OCI-LY7 (cell line): ENCODE data around the gene FARSB. TPM values are rescaled to one million over a fixed set of nuclear protein-coding genes. Genes with fewer than 3 reads are reported as not detected.

Source experiments
- BruUV-seq: library from RNA; stranded (reverse); fragments of 400-500 nt; replicated peaks from 2 replicates; lab custom pipeline; 2021; lab: Mats Ljungman, UMichigan
- CTCF ChIA-PET: fragments of 300-600 bp; sonication (Branson Sonifier 250); formaldehyde crosslinking; loops from one replicate; lab custom pipeline; 2022; ENCODE audit warnings: antibody characterized with exemption; ENCODE audit not compliant: unreplicated experiment; lab: Charles Lee
- POLR2A ChIA-PET: fragments of 300-600 bp; sonication (Branson Sonifier 250); formaldehyde crosslinking; loops from one replicate; lab custom pipeline; 2022; ENCODE audit warnings: antibody characterized with exemption; lab: Charles Lee
- DNase-seq: peaks from one replicate; pipeline ENCODE4 v3.0.0-alpha.2; 2015; ENCODE audit warnings: low spot score
- H2AFZ ChIP-seq: fragments of 200-600 bp; sonication (generic), shearing (Covaris generic); 2 replicates; pipeline ENCODE4 v1.6.1; 2014; ENCODE audit warnings: mild to moderate bottlenecking, antibody characterized with exemption, low read length, moderate library complexity
- H3K27ac ChIP-seq: fragments of 200-600 bp; sonication (generic); 2 replicates; pipeline ENCODE4 v1.5.1; 2014; ENCODE audit warnings: mixed run types, low read depth, mild to moderate bottlenecking, moderate library complexity, low read length, inconsistent platforms; ENCODE audit not compliant: poor library complexity, severe bottlenecking
- H3K36me3 ChIP-seq: fragments of 200-600 bp; sonication (generic); 2 replicates; pipeline ENCODE4 v1.6.1; 2014; ENCODE audit warnings: mild to moderate bottlenecking, antibody characterized with exemption, low read length, moderate library complexity, mixed read lengths; ENCODE audit not compliant: insufficient read depth
- H3K4me1 ChIP-seq: fragments of 200-600 bp; sonication (generic); 2 replicates; pipeline ENCODE4 v1.5.1; 2014; ENCODE audit warnings: mild to moderate bottlenecking, low read length; ENCODE audit not compliant: insufficient read depth, poor library complexity, severe bottlenecking
- H3K4me2 ChIP-seq: fragments of 200-600 bp; sonication (generic); 2 replicates; pipeline ENCODE4 v1.6.1; 2014; ENCODE audit warnings: mild to moderate bottlenecking, low read length
- H3K4me3 ChIP-seq: fragments of 200-600 bp; sonication (generic); 2 replicates; pipeline ENCODE4 v1.5.1; 2014; ENCODE audit warnings: mild to moderate bottlenecking, low read depth, low read length; ENCODE audit not compliant: poor library complexity, severe bottlenecking
- H3K79me2 ChIP-seq: fragments of 200-600 bp; sonication (generic); 2 replicates; pipeline ENCODE4 v1.6.1; 2016; ENCODE audit warnings: low read depth, mild to moderate bottlenecking, low read length, moderate library complexity, mixed read lengths; ENCODE audit not compliant: insufficient read depth
- H3K9me2 ChIP-seq: fragments of 200-600 bp; sonication (generic); 2 replicates; pipeline ENCODE4 v1.6.1; 2016; ENCODE audit warnings: mild to moderate bottlenecking, low read length, mixed read lengths; ENCODE audit not compliant: insufficient read depth
- H3K9me3 ChIP-seq: fragments of 200-600 bp; sonication (generic); 2 replicates; pipeline ENCODE4 v1.6.1; 2014; ENCODE audit warnings: mild to moderate bottlenecking, mixed run types, low read length, mixed read lengths
- H4K20me1 ChIP-seq: fragments of 200-600 bp; sonication (generic); 2 replicates; pipeline ENCODE4 v1.6.1; 2014; ENCODE audit warnings: mild to moderate bottlenecking, antibody characterized with exemption, low read length, moderate library complexity, mixed read lengths; ENCODE audit not compliant: insufficient read depth
- CTCF ChIP-seq: fragments of 200-600 bp; sonication (generic); conservative IDR thresholded peaks from 2 replicates; pipeline ENCODE4 v1.5.1; 2014; ENCODE audit warnings: mild to moderate bottlenecking, antibody characterized with exemption, low read length, moderate library complexity, mixed read lengths
- EZH2phosphoT487 ChIP-seq: fragments of 200-600 bp; sonication (generic); IDR thresholded peaks from 2 replicates; pipeline ENCODE4 v1.6.1; 2018; ENCODE audit warnings: low read depth, borderline replicate concordance, mild to moderate bottlenecking, mixed run types, antibody characterized with exemption, low read length, moderate library complexity, mixed read lengths
- intact Hi-C: fragments of 100-400 bp; cut with micrococcal nuclease; formaldehyde crosslinking; loops from one replicate; pipeline ENCODE4 v1.10.0; 2022; ENCODE audit not compliant: unreplicated experiment
- total RNA-seq, 2 experiments: library from RNA; depleted of rRNA in 1 of 2; stranded (reverse); fragments of >200 nt in 1 of 2; shearing (Covaris generic) in 1 of 2; gene quantifications; 2 replicates each; pipeline ENCODE4 v1.2.3, GENCODE V29; 2014 to 2022

Gene FARSB
- total RNA-seq, 2 experiments from 2014 or later: 24.9 to 46.7 TPM

DNA sequence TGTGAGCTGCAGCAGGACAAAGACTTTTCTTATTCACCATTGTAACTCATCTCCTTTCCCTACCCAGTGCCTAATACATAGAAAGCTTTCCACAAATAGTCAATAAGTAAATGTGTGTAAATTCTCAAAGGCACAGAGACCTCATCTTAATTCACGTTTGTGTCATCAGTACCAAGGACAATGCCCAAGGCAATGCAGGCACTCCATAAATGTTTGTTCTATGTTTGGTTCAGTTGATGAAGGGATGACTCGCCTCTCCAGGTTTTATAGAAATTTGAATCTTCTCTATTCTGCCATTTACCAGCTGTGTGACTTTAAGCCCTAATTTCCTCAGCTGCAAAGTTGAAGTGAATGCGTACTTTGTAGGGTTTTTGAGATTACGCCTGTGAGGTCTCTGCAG, 13.5 kb upstream of the FARSB start:
- ChIA-PET POLR2A (interaction anchor here (0.6 to 2.4 kb wide), 3 partner anchors 10 to 1799 kb away, joined by 3 to 5 read pairs (median 5); no protein-coding TSS in a partner anchor), CTCF (no interaction called here)
- no peaks in the 10 kb centered on the region for H3K4me1 ChIP-seq
- H3K79me2 ChIP-seq: no peaks in the 10 kb centered on the region
- no TSS peak for BruUV-seq
- intact Hi-C loops: no loop called here
- no peak overlapping the region for H3K27ac ChIP-seq
- H4K20me1 ChIP-seq: no peaks in the 10 kb centered on the region
- H3K9me2 ChIP-seq: no peaks in the 10 kb centered on the region
- TF ChIP-seq EZH2phosphoT487: no peak
- no peak for TF ChIP-seq CTCF
- H3K9me3 ChIP-seq: no peaks in the 10 kb centered on the region
- DNase-seq: no peak
- no peak overlapping the region for H2AFZ ChIP-seq
- H3K36me3 ChIP-seq: no peaks in the 10 kb centered on the region
- no peak overlapping the region for H3K4me3 ChIP-seq
- no peak overlapping the region for H3K4me2 ChIP-seq

GRCh38 chr2:222668494-222669154, 12.7 kb upstream of the FARSB start:
- H3K36me3 ChIP-seq: no peaks in the 10 kb centered on the region
- H3K9me2 ChIP-seq: no peaks in the 10 kb centered on the region
- H3K79me2 ChIP-seq: no peaks in the 10 kb centered on the region
- H3K4me3 ChIP-seq: no peak overlapping the region
- H3K27ac ChIP-seq: no peak overlapping the region
- no peak for TF ChIP-seq CTCF
- no peak for TF ChIP-seq EZH2phosphoT487
- DNase-seq: no peak
- H3K9me3 ChIP-seq: no peaks in the 10 kb centered on the region
- H3K4me2 ChIP-seq: no peak overlapping the region
- H2AFZ ChIP-seq: no peak overlapping the region
- no peaks in the 10 kb centered on the region for H4K20me1 ChIP-seq
- ChIA-PET POLR2A (interaction anchor here (0.6 to 2.4 kb wide), 4 partner anchors 10 to 1800 kb away, joined by 3 to 5 read pairs (median 4); no protein-coding TSS in a partner anchor), CTCF (no interaction called here)
- BruUV-seq: no TSS peak
- H3K4me1 ChIP-seq: no peaks in the 10 kb centered on the region
- intact Hi-C loops: no loop called here

DNA sequence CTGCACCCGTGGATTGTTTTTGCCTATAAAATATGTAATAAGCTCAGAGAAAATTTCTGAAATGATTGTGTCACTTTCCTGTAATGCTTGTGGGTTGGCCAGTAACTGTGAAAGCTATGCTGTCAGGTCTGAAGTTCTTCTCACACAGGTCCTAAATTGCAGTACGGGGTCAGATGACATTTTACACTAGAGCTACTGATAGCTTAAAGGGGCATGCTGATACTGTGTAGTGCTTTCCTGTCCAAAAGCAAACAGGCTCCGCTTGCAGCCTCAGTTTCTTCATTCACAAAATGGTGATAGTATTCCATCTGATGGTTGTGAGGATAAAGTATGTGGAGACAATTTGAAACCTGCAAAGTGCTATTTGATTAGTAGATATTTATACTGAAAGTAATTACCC, 7.6 kb upstream of the FARSB start:
- Histone ChIP-seq H3K36me3 (no peaks in the 10 kb centered on the region), H3K4me3 (no peak overlapping the region), H3K9me3 (no peaks in the 10 kb centered on the region), H4K20me1 (no peaks in the 10 kb centered on the region), H3K79me2 (no peaks in the 10 kb centered on the region), H3K27ac (no peak overlapping the region), H3K9me2 (no peaks in the 10 kb centered on the region), H2AFZ (no peak overlapping the region), H3K4me1 (no peaks in the 10 kb centered on the region), H3K4me2 (no peak overlapping the region)
- BruUV-seq: no TSS peak
- DNase-seq: no peak
- ChIA-PET POLR2A (interaction anchor here (0.8 kb wide), 1 partner anchor 45 kb away, joined by 3 read pairs; no protein-coding TSS in a partner anchor), CTCF (interaction anchor here (0.6 kb wide), 1 partner anchor 308 kb away, joined by 3 read pairs; no protein-coding TSS in a partner anchor)
- TF ChIP-seq EZH2phosphoT487: no peak
- TF ChIP-seq CTCF: no peak
- intact Hi-C loops: no loop called here
